ENCODE measurements around the gene RNASE12. TPM values are rescaled to one million over a fixed set of nuclear protein-coding genes. Genes with fewer than 3 reads are reported as not detected.

Gene RNASE12
- total RNA-seq, 1 experiment from 2014 or later, result not detected

DNA sequence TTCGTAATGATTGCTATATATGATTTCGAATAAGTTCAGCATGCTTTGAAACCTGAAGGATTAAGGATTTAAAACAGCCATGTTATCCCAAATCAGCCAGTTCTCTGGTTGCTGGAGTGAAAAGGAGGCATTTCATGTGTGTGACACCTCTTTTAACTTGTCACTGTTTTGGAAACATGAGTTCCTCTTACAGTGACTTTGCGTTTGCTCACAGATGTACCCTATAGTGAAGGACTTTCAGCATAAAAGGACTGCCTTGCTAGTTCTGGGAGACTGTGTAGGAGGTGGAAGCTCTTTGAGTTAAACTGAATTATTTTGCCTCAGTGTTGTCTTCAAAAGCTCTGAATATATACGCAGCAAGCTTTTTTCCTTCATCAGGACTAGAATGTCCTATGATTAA, 10.9 kb downstream of the RNASE12 start:
- H3K4me1 ChIP-seq (ENCODE audit: control insufficient read depth in 1 of 2, insufficient read depth in 2 of 2, low read length in 2 of 2), result no peaks in the 10 kb centered on the region
- no peak for DNase-seq (ENCODE audit: low read depth, low spot score)
- H3K9ac ChIP-seq (ENCODE audit: low read length), result no peak overlapping the region
- ChIA-PET CTCF (no interaction called here), RAD21 (ENCODE audit: low non-redundant PET in 1 of 2, low total read pairs in 2 of 2, uncharacterized antibody in 2 of 2, unreplicated experiment in 2 of 2) (no interaction called here), POLR2A (no interaction called here)
- ATAC-seq, result no peak
- peaks cover 5% of the 10 kb centered on the region; the same call in 1 of the 2 replicates for H3K27me3 ChIP-seq (ENCODE audit: insufficient read depth, low read length)
- no peaks in the 10 kb centered on the region for H3K79me2 ChIP-seq (ENCODE audit: insufficient read depth, low read length)
- H2AFZ ChIP-seq (ENCODE audit: low read depth, low read length, poor library complexity, severe bottlenecking), result no peak overlapping the region
- H3K9me3 ChIP-seq (ENCODE audit: control insufficient read depth in 1 of 2, insufficient read depth in 1 of 2, low read depth in 1 of 2, low read length in 2 of 2), result no peaks in the 10 kb centered on the region
- no peak overlapping the region for H3K4me2 ChIP-seq (ENCODE audit: low read length)
- intact Hi-C loops (cut with micrococcal nuclease), result loop anchor here (10.0 kb wide), 1 partner anchor 45 kb away; no protein-coding TSS in a partner anchor
- no peaks in the 10 kb centered on the region for H3K9me2 ChIP-seq (ENCODE audit: insufficient read depth)
- no peak overlapping the region for H3K27ac ChIP-seq (ENCODE audit: low read depth, low read length)
- no peaks in the 10 kb centered on the region for H4K20me1 ChIP-seq (ENCODE audit: insufficient read depth)
- no peak for TF ChIP-seq SP1 (IDR thresholded peaks at IDR 0.05; ENCODE audit: low read depth)
- no peak for TF ChIP-seq TCF7L2 (IDR thresholded peaks at IDR 0.05; ENCODE audit: borderline replicate concordance, extremely low read depth, insufficient read depth, insufficient read length)
- TF ChIP-seq, protein P1, sequence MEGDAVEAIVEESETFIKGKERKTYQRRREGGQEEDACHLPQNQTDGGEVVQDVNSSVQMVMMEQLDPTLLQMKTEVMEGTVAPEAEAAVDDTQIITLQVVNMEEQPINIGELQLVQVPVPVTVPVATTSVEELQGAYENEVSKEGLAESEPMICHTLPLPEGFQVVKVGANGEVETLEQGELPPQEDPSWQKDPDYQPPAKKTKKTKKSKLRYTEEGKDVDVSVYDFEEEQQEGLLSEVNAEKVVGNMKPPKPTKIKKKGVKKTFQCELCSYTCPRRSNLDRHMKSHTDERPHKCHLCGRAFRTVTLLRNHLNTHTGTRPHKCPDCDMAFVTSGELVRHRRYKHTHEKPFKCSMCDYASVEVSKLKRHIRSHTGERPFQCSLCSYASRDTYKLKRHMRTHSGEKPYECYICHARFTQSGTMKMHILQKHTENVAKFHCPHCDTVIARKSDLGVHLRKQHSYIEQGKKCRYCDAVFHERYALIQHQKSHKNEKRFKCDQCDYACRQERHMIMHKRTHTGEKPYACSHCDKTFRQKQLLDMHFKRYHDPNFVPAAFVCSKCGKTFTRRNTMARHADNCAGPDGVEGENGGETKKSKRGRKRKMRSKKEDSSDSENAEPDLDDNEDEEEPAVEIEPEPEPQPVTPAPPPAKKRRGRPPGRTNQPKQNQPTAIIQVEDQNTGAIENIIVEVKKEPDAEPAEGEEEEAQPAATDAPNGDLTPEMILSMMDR (IDR thresholded peaks at IDR 0.05 in 2 of 3, conservative IDR thresholded peaks at IDR 0.05 in 1 of 3; ENCODE audit: borderline replicate concordance in 1 of 3, insufficient read depth in 1 of 3, low read depth in 2 of 3, low read length in 2 of 3), result no peak
- no peak for TF ChIP-seq JUND (IDR thresholded peaks at IDR 0.05)
- TF ChIP-seq, protein P2, sequence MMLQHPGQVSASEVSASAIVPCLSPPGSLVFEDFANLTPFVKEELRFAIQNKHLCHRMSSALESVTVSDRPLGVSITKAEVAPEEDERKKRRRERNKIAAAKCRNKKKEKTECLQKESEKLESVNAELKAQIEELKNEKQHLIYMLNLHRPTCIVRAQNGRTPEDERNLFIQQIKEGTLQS (IDR thresholded peaks at IDR 0.05), result no peak
- TF ChIP-seq CEBPB (IDR thresholded peaks at IDR 0.05; ENCODE audit: low read depth), result no peak
- TF ChIP-seq, protein P3, sequence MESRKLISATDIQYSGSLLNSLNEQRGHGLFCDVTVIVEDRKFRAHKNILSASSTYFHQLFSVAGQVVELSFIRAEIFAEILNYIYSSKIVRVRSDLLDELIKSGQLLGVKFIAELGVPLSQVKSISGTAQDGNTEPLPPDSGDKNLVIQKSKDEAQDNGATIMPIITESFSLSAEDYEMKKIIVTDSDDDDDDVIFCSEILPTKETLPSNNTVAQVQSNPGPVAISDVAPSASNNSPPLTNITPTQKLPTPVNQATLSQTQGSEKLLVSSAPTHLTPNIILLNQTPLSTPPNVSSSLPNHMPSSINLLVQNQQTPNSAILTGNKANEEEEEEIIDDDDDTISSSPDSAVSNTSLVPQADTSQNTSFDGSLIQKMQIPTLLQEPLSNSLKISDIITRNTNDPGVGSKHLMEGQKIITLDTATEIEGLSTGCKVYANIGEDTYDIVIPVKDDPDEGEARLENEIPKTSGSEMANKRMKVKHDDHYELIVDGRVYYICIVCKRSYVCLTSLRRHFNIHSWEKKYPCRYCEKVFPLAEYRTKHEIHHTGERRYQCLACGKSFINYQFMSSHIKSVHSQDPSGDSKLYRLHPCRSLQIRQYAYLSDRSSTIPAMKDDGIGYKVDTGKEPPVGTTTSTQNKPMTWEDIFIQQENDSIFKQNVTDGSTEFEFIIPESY (IDR thresholded peaks at IDR 0.05; ENCODE audit: extremely low read depth, insufficient replicate concordance, low read length), result no peak
- no peak for TF ChIP-seq EZH2phosphoT487 (IDR thresholded peaks at IDR 0.05; ENCODE audit: borderline replicate concordance)
- no peak for TF ChIP-seq EZH2 (IDR thresholded peaks at IDR 0.05)
- TF ChIP-seq CBX3 (IDR thresholded peaks at IDR 0.05; ENCODE audit: low read depth), result no peak
- no peaks in the 10 kb centered on the region for H3K36me3 ChIP-seq (ENCODE audit: control insufficient read depth in 1 of 2, insufficient read depth in 2 of 2, low read length in 2 of 2)
- no TSS peak for BruUV-seq (replicated peaks)
- no peak overlapping the region for H3K4me3 ChIP-seq (replicated peaks in 1 of 2; ENCODE audit: low read depth in 1 of 2, low read length in 2 of 2)

Data from HCT116 (cell line).